H1 (cell line): Measurements from ENCODE around the gene BAZ1B. TPM values are rescaled to one million over a fixed set of nuclear protein-coding genes. Genes with fewer than 3 reads are reported as not detected.

Source experiments
- CTCF ChIA-PET: fragments of 300-600 bp; sonication (Branson Sonifier 250); formaldehyde crosslinking; loops from one replicate; lab custom pipeline; 2021; ENCODE audit not compliant: partially characterized antibody; lab: Charles Lee
- POLR2A ChIA-PET: fragments of 300-600 bp; sonication (Branson Sonifier 250); formaldehyde crosslinking; loops from one replicate; lab custom pipeline; 2021; ENCODE audit warnings: inconsistent platforms; ENCODE audit not compliant: partially characterized antibody; lab: Charles Lee
- DNase-seq, 2 experiments: peaks; one replicate each; pipeline versions ENCODE4 v3.0.0 to v3.0.0-alpha.2; 2010 to 2022; ENCODE audit warnings: low spot score in 2 of 2, low read depth in 1 of 2, mixed read lengths in 1 of 2
- FAIRE-seq: peaks from 2 replicates; lab custom pipeline; 2011; peaks lifted over from hg19 to GRCh38; lab: Jason Lieb, UNC
- H2AFZ ChIP-seq: 2 replicates; pipeline ENCODE4 v1.8.1; 2012; ENCODE audit warnings: low read length, inconsistent platforms
- H2AK5ac ChIP-seq: 2 replicates; pipeline ENCODE4 v1.6.1; 2013; ENCODE audit warnings: low read depth, low read length
- H2BK120ac ChIP-seq: replicated peaks from 2 replicates; pipeline ENCODE3; 2013; ENCODE audit warnings: low read depth, low read length, inconsistent platforms
- H2BK12ac ChIP-seq: 2 replicates; pipeline ENCODE4 v1.6.1; 2013; ENCODE audit warnings: low read depth, low read length
- H2BK15ac ChIP-seq: 2 replicates; pipeline ENCODE4 v1.6.1; 2013; ENCODE audit warnings: low read length
- H2BK20ac ChIP-seq: 2 replicates; pipeline ENCODE4 v1.6.1; 2013; ENCODE audit warnings: low read length
- H2BK5ac ChIP-seq: 2 replicates; pipeline ENCODE4 v1.6.1; 2013; ENCODE audit warnings: low read depth, low read length
- H3K14ac ChIP-seq: 2 replicates; pipeline ENCODE4 v1.6.1; 2013; ENCODE audit warnings: inconsistent platforms; ENCODE audit not compliant: insufficient read length
- H3K18ac ChIP-seq: 2 replicates; pipeline ENCODE4 v1.6.1; 2013; ENCODE audit warnings: low read length; ENCODE audit errors: extremely low read depth
- H3K23ac ChIP-seq: 2 replicates; pipeline ENCODE4 v1.6.1; 2013; ENCODE audit warnings: inconsistent platforms; ENCODE audit not compliant: insufficient read length
- H3K23me2 ChIP-seq: 2 replicates; pipeline ENCODE4 v1.6.1; 2013; ENCODE audit warnings: low read depth, low read length
- H3K27ac ChIP-seq: 2 replicates; pipeline ENCODE4 v1.6.1; 2011; ENCODE audit warnings: low read depth, low read length, inconsistent platforms
- H3K27me3 ChIP-seq, 4 experiments: replicated peaks in 1 of 4; 1 replicate in 1 of 4; 2 replicates in 3 of 4; pipeline versions ENCODE4 v1.6.1 to v1.8.1; 2011 to 2013; ENCODE audit warnings: low read length in 3 of 4, mild to moderate bottlenecking in 3 of 4, inconsistent platforms in 2 of 4, mixed read lengths in 2 of 4, moderate library complexity in 1 of 4; ENCODE audit not compliant: control insufficient read depth in 3 of 4, insufficient read depth in 3 of 4; ENCODE audit errors: extremely low read depth in 1 of 4
- H3K36me3 ChIP-seq, 4 experiments: 2 replicates each; pipeline versions ENCODE4 v1.6.1 to v1.8.1; 2011 to 2013; ENCODE audit warnings: mild to moderate bottlenecking in 4 of 4, low read length in 3 of 4, moderate library complexity in 2 of 4, control low read depth in 1 of 4, inconsistent platforms in 1 of 4; ENCODE audit not compliant: insufficient read depth in 4 of 4, control insufficient read depth in 2 of 4
- H3K4ac ChIP-seq: replicated peaks from 2 replicates; pipeline ENCODE3; 2013; ENCODE audit warnings: low read length, low read depth, mixed read lengths, inconsistent platforms; ENCODE audit not compliant: insufficient read length
- H3K4me1 ChIP-seq, 4 experiments: replicated peaks in 1 of 4; 1 replicate in 1 of 4; 2 replicates in 3 of 4; pipeline versions ENCODE4 v1.6.1 to v1.8.1; 2011 to 2013; ENCODE audit warnings: low read length in 3 of 4, inconsistent platforms in 2 of 4, mixed read lengths in 1 of 4; ENCODE audit not compliant: insufficient read depth in 4 of 4, control insufficient read depth in 3 of 4
- H3K4me2 ChIP-seq, 2 experiments: 2 replicates each; pipeline versions ENCODE4 v1.6.1 to v1.8.1; 2011 to 2013; ENCODE audit warnings: low read depth in 2 of 2, low read length in 2 of 2, control low read depth in 1 of 2, inconsistent platforms in 1 of 2, mild to moderate bottlenecking in 1 of 2; ENCODE audit not compliant: insufficient read depth in 1 of 2
- H3K4me3 ChIP-seq, 4 experiments: fragments of 200-600, 300-600 bp in 1 of 4; sonication (generic), shearing (Covaris generic), sonication (Bioruptor Twin) in 1 of 4; 2 replicates each; pipeline versions ENCODE4 v1.5.1 to v1.8.1; 2011 to 2016; ENCODE audit warnings: low read length in 4 of 4, low read depth in 3 of 4, control low read depth in 2 of 4, inconsistent platforms in 2 of 4, mild to moderate bottlenecking in 2 of 4, mixed read lengths in 1 of 4, moderate library complexity in 1 of 4; ENCODE audit not compliant: insufficient read depth in 2 of 4; ENCODE audit errors: extremely low read depth in 1 of 4
- H3K56ac ChIP-seq: replicated peaks from 2 replicates; pipeline ENCODE3; 2013; ENCODE audit warnings: low read depth, mild to moderate bottlenecking, mixed read lengths, low read length, inconsistent platforms; ENCODE audit not compliant: insufficient read length
- H3K79me1 ChIP-seq: 2 replicates; pipeline ENCODE4 v1.6.1; 2013; ENCODE audit warnings: low read depth, low read length, control low read depth
- H3K79me2 ChIP-seq, 2 experiments: 2 replicates each; pipeline versions ENCODE4 v1.6.1 to v1.8.1; 2012 to 2013; ENCODE audit warnings: low read length in 2 of 2, mild to moderate bottlenecking in 2 of 2, inconsistent platforms in 1 of 2; ENCODE audit not compliant: insufficient read depth in 2 of 2, control insufficient read depth in 1 of 2
- H3K9ac ChIP-seq, 4 experiments: replicated peaks in 1 of 4; 1 replicate in 1 of 4; 2 replicates in 3 of 4; pipeline versions ENCODE4 v1.6.1 to v1.8.1; 2011 to 2013; ENCODE audit warnings: low read depth in 3 of 4, low read length in 3 of 4, control low read depth in 2 of 4, mild to moderate bottlenecking in 2 of 4, moderate library complexity in 2 of 4, inconsistent platforms in 1 of 4; ENCODE audit errors: extremely low read depth in 1 of 4
- H3K9me3 ChIP-seq, 2 experiments: 2 replicates each; pipeline versions ENCODE4 v1.6.1 to v1.8.1; 2012 to 2013; ENCODE audit warnings: mild to moderate bottlenecking in 2 of 2, moderate library complexity in 2 of 2, control low read depth in 1 of 2, inconsistent platforms in 1 of 2, low read depth in 1 of 2, low read length in 1 of 2, mixed read lengths in 1 of 2; ENCODE audit not compliant: insufficient read depth in 2 of 2
- H4K20me1 ChIP-seq, 2 experiments: replicated peaks in 1 of 2; 2 replicates each; pipeline versions ENCODE3 to v1.8.1; 2011 to 2013; ENCODE audit warnings: inconsistent platforms in 2 of 2, low read length in 2 of 2, mild to moderate bottlenecking in 1 of 2; ENCODE audit not compliant: insufficient read depth in 2 of 2, control insufficient read depth in 1 of 2
- H4K5ac ChIP-seq: 2 replicates; pipeline ENCODE4 v1.6.1; 2013; ENCODE audit warnings: low read length, low read depth, mixed read lengths, inconsistent platforms; ENCODE audit not compliant: insufficient read length
- H4K8ac ChIP-seq: 2 replicates; pipeline ENCODE4 v1.8.0; 2013; ENCODE audit warnings: mild to moderate bottlenecking, moderate library complexity, low read length, inconsistent platforms; ENCODE audit not compliant: insufficient read depth; ENCODE audit errors: extremely low read depth
- H4K91ac ChIP-seq: replicated peaks from 2 replicates; pipeline ENCODE3; 2013; ENCODE audit warnings: low read length, mixed read lengths, inconsistent platforms; ENCODE audit not compliant: insufficient read length
- CBX8 ChIP-seq: fragments of 300-800, 300-1000 bp; sonication (generic); IDR thresholded peaks from 2 replicates; pipeline ENCODE4 v1.7.1; 2016; ENCODE audit warnings: low read depth, low read length, borderline replicate concordance
- CHD2 ChIP-seq: IDR thresholded peaks from 2 replicates; pipeline ENCODE4 v1.6.1; 2012; ENCODE audit warnings: low read length, improper control_type of control experiment
- KDM4A ChIP-seq: IDR thresholded peaks from one replicate; pipeline ENCODE4 v1.7.1; 2012; ENCODE audit warnings: low read depth, mild to moderate bottlenecking, moderate library complexity, low read length, inconsistent platforms; ENCODE audit not compliant: severe bottlenecking
- MAFK ChIP-seq: IDR thresholded peaks from 2 replicates; pipeline ENCODE4 v1.6.1; 2012; ENCODE audit warnings: low read depth, mild to moderate bottlenecking, improper control_type of control experiment, low read length
- POLR2A ChIP-seq, 2 experiments: IDR thresholded peaks; 1 replicate in 1 of 2; 2 replicates in 1 of 2; pipeline ENCODE4 v1.6.1; 2011; ENCODE audit warnings: low read depth in 2 of 2, low read length in 2 of 2, mild to moderate bottlenecking in 2 of 2; ENCODE audit errors: control extremely low read depth in 1 of 2
- POU5F1 ChIP-seq: IDR thresholded peaks from 2 replicates; pipeline ENCODE4 v1.6.1; 2011; ENCODE audit warnings: low read depth, mild to moderate bottlenecking, low read length, moderate library complexity
- RAD21 ChIP-seq, 2 experiments: IDR thresholded peaks in 1 of 2; conservative IDR thresholded peaks in 1 of 2; 2 replicates each; pipeline ENCODE4 v1.6.1; 2011; ENCODE audit warnings: low read depth in 2 of 2, low read length in 2 of 2, improper control_type of control experiment in 1 of 2, inconsistent platforms in 1 of 2, mild to moderate bottlenecking in 1 of 2, moderate library complexity in 1 of 2
- RFX5 ChIP-seq: IDR thresholded peaks from 2 replicates; pipeline ENCODE4 v1.6.1; 2011; ENCODE audit warnings: low read depth, low read length, improper control_type of control experiment, borderline replicate concordance
- SAP30 ChIP-seq: fragments of 300-600 bp; sonication (generic); IDR thresholded peaks from 2 replicates; pipeline ENCODE4 v1.7.1; 2012; ENCODE audit warnings: low read length, moderate library complexity, mild to moderate bottlenecking, inconsistent platforms; ENCODE audit not compliant: insufficient read depth, insufficient replicate concordance
- SP1 ChIP-seq: IDR thresholded peaks from 2 replicates; pipeline ENCODE4 v1.6.1; 2011; ENCODE audit warnings: low read depth, low read length
- SP4 ChIP-seq: IDR thresholded peaks from 2 replicates; pipeline ENCODE4 v1.6.1; 2012; ENCODE audit warnings: low read length, inconsistent platforms
- TAF1 ChIP-seq: IDR thresholded peaks from 2 replicates; pipeline ENCODE4 v1.6.1; 2011; ENCODE audit warnings: mild to moderate bottlenecking, low read depth, low read length
- TBP ChIP-seq: IDR thresholded peaks from 2 replicates; pipeline ENCODE4 v1.6.1; 2011; ENCODE audit warnings: low read depth, low read length, improper control_type of control experiment
- TCF12 ChIP-seq: IDR thresholded peaks from 2 replicates; pipeline ENCODE4 v1.6.1; 2011; ENCODE audit warnings: low read depth, mild to moderate bottlenecking, low read length
- ZNF274 ChIP-seq: IDR thresholded peaks from 2 replicates; pipeline ENCODE4 v1.7.0; 2012; ENCODE audit warnings: low read length, borderline replicate concordance; ENCODE audit errors: extremely low read depth
- WGBS, 2 experiments: shearing (Covaris generic) in 1 of 2; methylation state at CpG; one replicate each; pipeline versions ENCODE4 v1.1.6 to v1.1.7; 2013 to 2015; ENCODE audit warnings: low lambda C conversion rate in 2 of 2, mixed read lengths in 2 of 2, inconsistent platforms in 1 of 2, low coverage in 1 of 2, missing lambda C conversion rate in 1 of 2; ENCODE audit not compliant: insufficient replicate concordance in 2 of 2, insufficient coverage in 1 of 2, insufficient read length in 1 of 2; ENCODE audit errors: extremely low coverage in 1 of 2, missing lambda C conversion rate in 1 of 2; 5-methylcytosine and 5-hydroxymethylcytosine counted together
- polyA plus RNA-seq, 7 experiments: library from polyadenylated mRNA; depleted of rRNA in 3 of 7; stranded (reverse) in 5 of 7; unstranded in 2 of 7; fragments of >200 nt in 5 of 7; fragments of 200-250 nt in 2 of 7; gene quantifications; 1 replicate in 5 of 7; 2 replicates in 1 of 7; 4 replicates in 1 of 7; pipeline versions ENCODE4 v1.2.1 to v1.2.3, GENCODE V29; 2011 to 2013; ENCODE audit warnings: missing spikeins in 2 of 7, mixed read lengths in 2 of 7
- total RNA-seq: library from RNA; stranded (reverse); fragmentation: NEBNext Ultra II Directional; extraction: Animal tissue kit (Norgen Biotek cat#: 25700); gene quantifications from 2 replicates; pipeline ENCODE4 v1.2.1, GENCODE V29; 2021

Gene BAZ1B
- total and polyA plus RNA-seq, 2 of the 8 experiments (the other 6 are each of a cell fraction or from before 2014, with no cell fraction given), result 21.0 to 86.8 TPM

GRCh38 chr7:73496626-73497025 lies 25.5 kb downstream of the BAZ1B start:
- no peak overlapping the region for H3K14ac ChIP-seq
- no peak overlapping the region for H2BK20ac ChIP-seq
- H3K56ac ChIP-seq, result no peak overlapping the region
- H3K79me1 ChIP-seq, result no peaks in the 10 kb centered on the region; the same call in 1 of the 2 replicates
- H3K18ac ChIP-seq, result no peak overlapping the region
- H2BK15ac ChIP-seq, result no peak overlapping the region
- H3K4me1 ChIP-seq, result no peaks in the 10 kb centered on the region
- H2BK12ac ChIP-seq, result no peak overlapping the region
- CTCF ChIA-PET, result no interaction called here
- H3K27ac ChIP-seq, result no peak overlapping the region
- H2AFZ ChIP-seq, result no peak overlapping the region
- DNase-seq (no peak), FAIRE-seq (no peak)
- no peak overlapping the region for H2BK5ac ChIP-seq
- no peak overlapping the region for H4K91ac ChIP-seq
- no peak for TF ChIP-seq CHD2
- TF ChIP-seq KDM4A, result no peak
- no peak for TF ChIP-seq POU5F1
- TF ChIP-seq MAFK, result no peak
- TF ChIP-seq POLR2A (IDR thresholded peaks at IDR 0.05; ENCODE audit: control extremely low read depth in 1 of 2, low read depth in 2 of 2, low read length in 2 of 2), result no peak
- TF ChIP-seq TAF1, result no peak
- TF ChIP-seq TCF12, result no peak
- TF ChIP-seq ZNF274, result no peak
- no peak for TF ChIP-seq CBX8
- TF ChIP-seq TBP, result no peak
- no peak for TF ChIP-seq SP4
- no peak for TF ChIP-seq SAP30
- TF ChIP-seq RFX5, result no peak
- TF ChIP-seq SP1, result no peak
- no peak for TF ChIP-seq RAD21 (IDR thresholded peaks at IDR 0.05 in 1 of 2, conservative IDR thresholded peaks at IDR 0.05 in 1 of 2; ENCODE audit: low read depth in 2 of 2, low read length in 2 of 2)
- no peak overlapping the region for H2BK120ac ChIP-seq
- H3K9ac ChIP-seq, result no peak overlapping the region
- peaks cover 10 to 20% of the 10 kb centered on the region in 2 experiments for H4K20me1 ChIP-seq
- no peaks in the 10 kb centered on the region for H3K23me2 ChIP-seq
- no peaks in the 10 kb centered on the region for H3K27me3 ChIP-seq
- peaks cover 0 to 54% of the 10 kb centered on the region in 2 experiments; a peak in 3 of 4 replicates for H3K79me2 ChIP-seq
- WGBS, 2 experiments, result 94% methylated on average over 5 of the region's 7 CpGs; no CpG with 5 or more reads in 1 of the 2 experiments
- H3K36me3 ChIP-seq, result peaks cover 32 to 94% (median 70%) of the 10 kb centered on the region in 4 experiments
- no peak overlapping the region for H3K4me2 ChIP-seq
- no peak overlapping the region for H3K4ac ChIP-seq
- H4K8ac ChIP-seq, result no peak overlapping the region
- H3K9me3 ChIP-seq, result no peaks in the 10 kb centered on the region
- no peak overlapping the region for H2AK5ac ChIP-seq
- POLR2A ChIA-PET, result no interaction called here
- no peak overlapping the region for H4K5ac ChIP-seq
- H3K23ac ChIP-seq, result no peak overlapping the region
- H3K4me3 ChIP-seq, result no peak overlapping the region
